Cardiac muscle cell (in vitro differentiated cells and primary cell): ENCODE data around the gene ACTN4. TPM values are rescaled to one million over a fixed set of nuclear protein-coding genes. Genes with fewer than 3 reads are reported as not detected.
"Not testable (repeated sequence)": the region's sequence is repeated elsewhere in the genome, so short reads cannot be mapped to it uniquely, and the experiment has no call there.

Experiments
- DNase-seq, 2 donors: peaks; one replicate each; pipeline versions ENCODE4 v3.0.0 to v3.0.0-alpha.2; 2010 to 2017; ENCODE audit warnings: low read depth in 1 of 2, low spot score in 1 of 2
- H3K27ac ChIP-seq: fragments of 200-600 bp; sonication (generic); 2 replicates; pipeline ENCODE4 v1.5.1; 2016
- H3K27me3 ChIP-seq: fragments of 200-600 bp; sonication (generic); 2 replicates; pipeline ENCODE4 v1.6.0; 2016; ENCODE audit warnings: control low read depth
- H3K36me3 ChIP-seq: fragments of 200-600 bp; sonication (generic); 2 replicates; pipeline ENCODE4 v1.5.1; 2016; ENCODE audit warnings: control low read depth
- H3K4me1 ChIP-seq: fragments of 200-600 bp; sonication (generic); 2 replicates; pipeline ENCODE4 v1.8.1; 2017; ENCODE audit warnings: low read depth, mild to moderate bottlenecking, mixed run types
- H3K4me3 ChIP-seq: fragments of 200-600 bp; sonication (generic); 2 replicates; pipeline ENCODE4 v1.5.1; 2016; ENCODE audit warnings: mild to moderate bottlenecking
- H3K9me3 ChIP-seq: fragments of 200-600 bp; sonication (generic); 2 replicates; pipeline ENCODE4 v1.5.1; 2017; ENCODE audit warnings: low read depth, mild to moderate bottlenecking, control low read depth
- polyA plus RNA-seq: library from polyadenylated mRNA; unstranded; fragments of >200 nt; fragmentation: Nextera tagmentation; extraction: Ambion mirVana; gene quantifications from 2 replicates; pipeline ENCODE4 v1.2.1, GENCODE V29; 2016
- total RNA-seq: library from RNA; depleted of rRNA; stranded (reverse); fragments of >200 nt; gene quantifications from 2 replicates; pipeline ENCODE4 v1.2.3, GENCODE V29; 2016
- TF ChIP-seq, protein P1 (sequence below): IDR thresholded peaks from 2 replicates; pipeline ENCODE4 v1.5.1; 2012; ENCODE audit warnings: low read depth, mild to moderate bottlenecking, low read length

Gene ACTN4
- total and polyA plus RNA-seq, 2 experiments from 2014 or later = 77.4 to 465 TPM

DNA sequence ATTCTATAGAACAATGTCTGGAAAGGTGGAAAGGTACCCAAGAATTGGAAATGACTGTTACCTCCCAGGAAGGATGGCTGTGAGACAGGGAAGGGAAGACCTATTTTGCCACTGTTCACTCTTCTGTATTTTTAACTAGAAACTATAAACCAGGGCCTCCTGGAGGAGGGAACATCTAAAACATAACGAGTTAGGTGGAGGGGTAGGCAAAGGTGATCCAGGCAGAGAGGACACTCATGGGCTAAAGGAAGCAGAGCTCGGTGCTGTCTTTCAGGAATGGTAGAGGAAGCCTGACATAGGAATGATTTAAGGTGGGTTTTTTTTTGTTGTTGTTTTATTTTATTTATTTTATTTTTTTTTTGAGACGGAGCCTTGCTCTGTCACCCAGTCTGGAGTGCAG, 22.6 kb upstream of the ACTN4 start:
- Histone ChIP-seq H3K9me3 (no peaks in the 10 kb centered on the region), H3K27ac (no peak overlapping the region), H3K36me3 (peaks cover 75% of the 10 kb centered on the region), H3K27me3 (no peaks in the 10 kb centered on the region), H3K4me3 (no peak overlapping the region), H3K4me1 (peaks cover 3% of the 10 kb centered on the region)
- TF ChIP-seq, protein P1, sequence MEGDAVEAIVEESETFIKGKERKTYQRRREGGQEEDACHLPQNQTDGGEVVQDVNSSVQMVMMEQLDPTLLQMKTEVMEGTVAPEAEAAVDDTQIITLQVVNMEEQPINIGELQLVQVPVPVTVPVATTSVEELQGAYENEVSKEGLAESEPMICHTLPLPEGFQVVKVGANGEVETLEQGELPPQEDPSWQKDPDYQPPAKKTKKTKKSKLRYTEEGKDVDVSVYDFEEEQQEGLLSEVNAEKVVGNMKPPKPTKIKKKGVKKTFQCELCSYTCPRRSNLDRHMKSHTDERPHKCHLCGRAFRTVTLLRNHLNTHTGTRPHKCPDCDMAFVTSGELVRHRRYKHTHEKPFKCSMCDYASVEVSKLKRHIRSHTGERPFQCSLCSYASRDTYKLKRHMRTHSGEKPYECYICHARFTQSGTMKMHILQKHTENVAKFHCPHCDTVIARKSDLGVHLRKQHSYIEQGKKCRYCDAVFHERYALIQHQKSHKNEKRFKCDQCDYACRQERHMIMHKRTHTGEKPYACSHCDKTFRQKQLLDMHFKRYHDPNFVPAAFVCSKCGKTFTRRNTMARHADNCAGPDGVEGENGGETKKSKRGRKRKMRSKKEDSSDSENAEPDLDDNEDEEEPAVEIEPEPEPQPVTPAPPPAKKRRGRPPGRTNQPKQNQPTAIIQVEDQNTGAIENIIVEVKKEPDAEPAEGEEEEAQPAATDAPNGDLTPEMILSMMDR = no peak
- no peak for DNase-seq

DNA sequence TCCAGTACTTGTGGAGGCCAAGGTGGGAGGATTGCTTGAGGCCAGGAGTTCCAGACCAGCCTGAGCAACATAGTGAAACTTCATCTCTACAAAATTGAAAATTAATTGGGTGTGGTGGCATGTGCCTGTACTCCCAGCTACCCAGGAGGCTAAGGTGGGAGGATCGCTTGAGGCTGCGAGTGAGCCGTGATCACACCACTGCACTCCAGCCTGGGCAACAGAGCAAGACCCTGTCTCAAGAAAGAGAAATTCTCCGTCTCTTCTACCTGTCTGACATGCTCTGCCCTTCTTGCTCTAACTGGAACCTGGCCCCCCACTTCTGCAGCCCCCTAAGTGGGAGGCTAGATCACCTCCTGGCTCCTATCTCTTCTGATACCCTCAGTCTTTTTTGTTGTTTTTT, 21.0 kb upstream of the ACTN4 start:
- no peaks in the 10 kb centered on the region for H3K27me3 ChIP-seq
- H3K4me1 ChIP-seq = no peaks in the 10 kb centered on the region
- H3K36me3 ChIP-seq = peaks cover 71% of the 10 kb centered on the region
- no peak overlapping the region for H3K4me3 ChIP-seq
- TF ChIP-seq, protein P1 = no peak
- no peak overlapping the region for H3K27ac ChIP-seq
- H3K9me3 ChIP-seq = no peaks in the 10 kb centered on the region
- no peak for DNase-seq

DNA sequence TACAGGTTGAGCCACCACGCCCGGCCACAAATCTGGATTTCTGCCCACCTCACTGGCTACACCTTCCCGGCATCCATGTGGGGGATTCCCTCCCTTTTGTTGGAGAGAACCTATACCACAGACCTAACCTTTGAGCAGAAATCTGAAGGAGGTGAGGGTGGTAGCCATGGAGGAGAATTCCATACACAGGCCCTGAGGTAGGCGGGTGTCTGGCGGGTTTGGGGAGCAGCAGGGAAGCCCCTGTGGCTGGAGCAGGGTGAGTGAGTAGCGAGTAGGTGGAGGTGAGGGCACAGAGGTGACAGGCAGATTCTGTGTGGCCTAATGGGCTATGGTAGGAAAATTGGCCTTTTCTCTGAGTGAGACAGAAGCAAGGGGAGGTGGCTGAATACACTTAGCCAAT, 17.9 kb upstream of the ACTN4 start:
- TF ChIP-seq, protein P1 = no peak
- Histone ChIP-seq H3K4me1 (no peaks in the 10 kb centered on the region), H3K27ac (no peak overlapping the region), H3K9me3 (no peaks in the 10 kb centered on the region), H3K4me3 (no peak overlapping the region), H3K36me3 (peaks cover 50% of the 10 kb centered on the region), H3K27me3 (no peaks in the 10 kb centered on the region)
- DNase-seq = no peak

DNA sequence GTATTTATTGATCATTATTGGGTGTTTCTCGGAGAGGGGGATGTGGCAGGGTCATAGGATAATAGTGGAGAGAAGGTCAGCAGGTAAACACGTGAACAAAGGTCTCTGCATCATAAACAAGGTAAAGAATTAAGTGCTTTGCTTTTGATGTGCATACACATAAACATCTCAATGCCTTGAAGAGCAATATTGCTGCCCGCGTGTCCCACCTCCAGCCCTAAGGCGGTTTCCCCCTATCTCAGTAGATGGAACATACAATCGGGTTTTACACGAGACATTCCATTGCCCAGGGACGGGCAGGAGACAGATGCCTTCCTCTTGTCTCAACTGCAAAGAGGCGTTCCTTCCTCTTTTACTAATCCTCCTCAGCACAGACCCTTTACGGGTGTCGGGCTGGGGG, 16.1 kb upstream of the ACTN4 start:
- not testable (repeated sequence) for H3K4me1 ChIP-seq, H3K4me3 ChIP-seq, H3K27ac ChIP-seq, H3K27me3 ChIP-seq, H3K9me3 ChIP-seq, DNase-seq
- peaks cover 43% of the 10 kb centered on the region for H3K36me3 ChIP-seq

DNA sequence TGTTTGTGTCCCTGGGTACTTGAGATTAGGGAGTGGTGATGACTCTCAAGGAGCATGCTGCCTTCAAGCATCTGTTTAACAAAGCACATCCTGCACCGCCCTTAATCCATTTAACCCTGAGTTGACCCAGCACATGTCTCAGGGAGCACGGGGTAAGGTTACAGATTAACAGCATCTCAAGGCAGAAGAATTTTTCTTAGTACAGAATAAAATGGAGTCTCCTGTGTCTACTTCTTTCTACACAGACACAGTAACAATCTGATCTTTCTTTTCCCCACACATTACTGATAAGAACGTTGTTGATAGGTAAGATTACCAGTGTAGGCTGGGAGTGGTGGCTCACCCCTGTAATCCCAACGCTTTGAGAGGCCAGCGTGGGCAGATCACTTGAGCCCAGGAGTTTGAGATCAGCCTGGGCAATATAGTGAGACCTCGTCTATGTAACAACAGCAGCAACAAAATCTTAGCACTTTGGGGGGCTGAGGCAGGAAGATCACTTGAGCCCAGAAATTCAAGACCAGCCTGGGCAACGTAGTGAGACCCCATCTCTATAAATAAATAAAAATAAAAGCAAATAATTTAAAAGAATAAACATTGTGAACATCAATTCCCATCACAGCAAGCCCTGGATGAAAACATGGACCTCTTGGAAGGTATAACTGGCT, 15.5 kb upstream of the ACTN4 start:
- not testable (repeated sequence) for H3K27ac ChIP-seq, H3K9me3 ChIP-seq, H3K27me3 ChIP-seq, H3K4me3 ChIP-seq, DNase-seq, H3K4me1 ChIP-seq
- H3K36me3 ChIP-seq = peaks cover 37% of the 10 kb centered on the region

DNA sequence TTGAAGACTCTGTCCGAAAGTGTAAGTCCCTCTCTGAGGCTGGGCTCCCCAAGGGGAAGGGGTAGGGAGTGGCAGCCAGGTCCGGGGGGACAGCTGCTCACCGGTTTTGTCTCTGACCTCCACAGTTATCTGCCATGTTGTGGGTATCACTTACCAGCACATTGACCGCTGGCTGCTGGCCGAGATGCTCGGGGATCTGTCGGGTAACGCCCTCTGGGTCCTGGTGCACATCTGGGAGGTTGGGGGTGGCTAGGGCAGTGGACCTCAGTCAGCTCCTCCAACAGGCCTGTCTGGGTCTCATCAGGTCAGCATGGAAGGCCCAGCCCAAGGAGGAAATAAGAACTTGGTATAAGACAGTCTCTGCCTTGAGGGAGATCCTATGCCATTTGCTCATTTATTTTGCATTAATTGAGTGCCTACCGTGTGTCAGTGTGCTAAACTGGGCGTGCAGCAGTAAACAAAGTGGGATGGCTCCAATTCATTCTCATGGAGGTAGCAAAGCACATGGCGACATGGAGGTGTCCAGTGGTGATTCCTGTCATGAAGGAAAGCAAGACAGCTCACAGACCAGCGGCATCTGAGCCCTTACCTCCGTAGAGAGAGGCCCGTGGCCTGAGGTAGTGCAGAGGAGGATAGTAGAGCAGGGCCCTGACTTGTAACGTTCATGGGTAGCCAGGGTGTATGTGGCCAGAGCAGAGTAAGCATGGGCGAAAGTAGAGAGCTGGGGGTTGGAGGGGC, 14.8 kb upstream of the ACTN4 start:
- H3K27me3 ChIP-seq = no peaks in the 10 kb centered on the region
- TF ChIP-seq, protein P1 = no peak
- H3K9me3 ChIP-seq = no peaks in the 10 kb centered on the region
- DNase-seq = no peak
- H3K4me1 ChIP-seq = no peaks in the 10 kb centered on the region
- H3K27ac ChIP-seq = no peak overlapping the region
- H3K36me3 ChIP-seq = peaks cover 31% of the 10 kb centered on the region
- H3K4me3 ChIP-seq = no peak overlapping the region
